GM10847 (cell line): ENCODE measurements around the gene ATP6V0D1.

Experiments used
- POLR2A ChIP-seq: IDR thresholded peaks from 2 replicates; pipeline ENCODE4 v1.6.1; 2011; ENCODE audit not compliant: insufficient read length; ENCODE audit errors: extremely low read depth

ATP6V0D1 gene

GRCh38 chr16:67480833-67481560 is at the start of gene ATP6V0D1:
TSS of gene ATP6V0D1 (minus strand) at chr16:67481157. CDS start at chr16:67481086, 71 bp downstream.
- no peak for TF ChIP-seq POLR2A

- TF ChIP-seq POLR2A, result peak; percentile 26
These were observed 49.3 kb upstream of the ATP6V0D1 start for GRCh38 chr16:67530013-67530939.

DNA sequence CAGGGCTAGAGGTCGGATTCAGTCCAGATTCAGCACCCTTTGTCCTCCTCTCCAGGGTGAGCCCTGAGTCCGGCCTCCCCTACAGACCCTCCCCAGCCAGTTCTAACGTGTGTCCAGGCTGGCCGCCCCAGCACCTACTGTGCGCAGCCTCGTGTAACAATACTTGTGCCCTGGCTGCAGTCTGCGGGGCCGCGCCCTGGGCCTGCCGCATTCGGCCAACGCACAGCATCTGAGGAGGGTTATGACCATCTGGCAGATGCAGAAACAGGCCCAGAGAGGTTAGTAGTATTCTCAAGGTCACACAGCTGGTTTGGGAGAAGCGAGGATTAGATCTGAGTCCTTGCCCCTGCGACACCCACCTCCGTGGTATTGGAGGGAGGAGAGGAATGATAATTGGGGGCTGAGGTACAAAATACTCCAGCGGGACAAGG is 48.6 kb upstream of the ATP6V0D1 start:
- no peak for TF ChIP-seq POLR2A

- peak; percentile 28 for TF ChIP-seq POLR2A
These were observed 48.1 kb upstream of the ATP6V0D1 start for GRCh38 chr16:67528870-67529581.

DNA sequence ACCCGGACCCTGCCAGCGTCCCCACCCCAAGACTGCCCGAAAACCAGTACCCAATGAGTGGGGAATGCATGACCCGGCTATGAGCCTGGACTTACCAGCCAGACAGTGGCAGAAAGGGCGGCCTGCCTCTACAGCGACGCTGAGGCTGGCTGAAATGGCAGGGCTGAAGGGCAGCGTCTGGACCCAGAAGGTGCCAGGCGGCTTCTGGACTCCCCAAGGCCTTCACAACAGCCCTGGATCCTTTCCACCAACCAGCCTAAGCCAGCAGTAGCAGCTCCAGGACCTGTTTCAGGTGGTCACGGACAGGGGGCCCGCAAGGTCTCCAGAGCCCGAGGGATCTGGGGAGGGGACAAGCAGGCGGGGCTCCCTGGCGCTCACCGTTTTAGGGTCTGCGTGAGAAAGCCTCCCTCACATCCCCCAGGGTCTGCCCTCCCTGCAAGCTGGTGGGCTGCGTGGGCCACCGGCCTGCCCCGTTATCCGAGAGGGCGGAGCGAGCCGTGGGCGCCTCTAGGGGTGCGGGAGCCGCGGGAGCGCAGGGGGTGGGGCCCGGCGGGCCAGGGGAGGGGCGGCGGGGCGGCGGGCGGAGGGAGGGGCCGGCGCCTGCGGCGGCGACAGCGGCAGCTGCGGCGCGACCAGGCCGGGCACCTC is 47.4 kb upstream of the ATP6V0D1 start, which contains the start of gene RIPOR1:
Gene RIPOR1 (plus strand): TSS at position 608 of the 648 bp plus-strand sequence. CDS start 9,618 bp downstream, outside the sequence.
- TF ChIP-seq POLR2A, result no peak

GRCh38 chr16:67526149-67526791 is 45.3 kb upstream of the ATP6V0D1 start:
- TF ChIP-seq POLR2A, result no peak

- TF ChIP-seq POLR2A, result no peak
These were observed 44.4 kb upstream of the ATP6V0D1 start for GRCh38 chr16:67525176-67525860.

DNA sequence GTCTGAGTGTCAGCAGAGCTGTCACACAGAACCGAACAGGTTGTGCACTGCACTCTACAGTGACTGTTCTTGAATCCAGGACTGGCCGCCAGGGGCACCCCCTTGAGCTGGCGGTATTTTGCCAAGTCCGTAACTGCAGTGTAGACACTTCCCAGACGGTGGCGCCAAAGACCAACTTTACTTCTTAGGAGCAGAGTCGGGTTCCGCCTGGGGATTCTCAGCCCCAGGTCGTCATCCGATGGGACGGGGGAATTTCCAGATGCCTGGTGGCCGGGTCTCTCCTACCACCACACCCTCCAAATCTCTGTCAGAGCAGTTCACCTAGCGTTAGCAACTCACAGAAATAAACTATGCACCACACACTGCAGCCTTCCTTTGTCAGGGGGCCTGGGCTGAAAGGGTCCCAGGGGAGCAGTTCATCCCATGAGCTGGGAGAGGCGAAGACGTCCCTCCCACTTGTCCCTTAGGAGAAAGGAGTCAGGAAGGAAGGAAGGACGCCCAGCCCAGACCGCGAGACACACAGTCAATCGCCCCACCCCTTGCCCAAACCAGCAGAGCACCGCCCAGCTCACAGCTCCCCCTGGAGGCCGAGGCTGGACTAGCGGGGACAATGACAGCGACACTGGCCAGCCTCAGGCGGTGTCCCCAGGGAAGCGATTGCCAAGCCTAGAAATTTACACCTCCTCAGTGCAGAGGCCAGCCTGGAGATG is 40.3 kb upstream of the ATP6V0D1 start:
- TF ChIP-seq POLR2A, result peak; percentile 18

- no peak for TF ChIP-seq POLR2A
These were observed 38.3 kb upstream of the ATP6V0D1 start for GRCh38 chr16:67519242-67519641.

- TF ChIP-seq POLR2A, result no peak
These were observed 37.7 kb upstream of the ATP6V0D1 start for GRCh38 chr16:67518676-67519075.

GRCh38 chr16:67517661-67518423 is 36.9 kb upstream of the ATP6V0D1 start:
- no peak for TF ChIP-seq POLR2A

- TF ChIP-seq POLR2A, result no peak
These were observed 36.1 kb upstream of the ATP6V0D1 start for GRCh38 chr16:67517155-67517445.
